Activated CD4-positive, alpha-beta T cell treated with anti-CD3 and anti-CD28 coated beads, Interleukin-2, amount 10 ng/mL, durations not matched to agents 24 days and 14 days (primary cell): Measurements from ENCODE around the gene UBXN6. TPM values are rescaled to one million over a fixed set of nuclear protein-coding genes. Genes with fewer than 3 reads are reported as not detected.
A peak's percentile ranks its signal among the peaks of the same experiment; 100 is the strongest.

Experiments used
- DNase-seq: peaks from one replicate; pipeline ENCODE4 v3.0.0; 2022
- H3K27ac Mint-ChIP-seq: one replicate; pipeline ENCODE4 v1.8.0; 2022; ENCODE audit warnings: mild to moderate bottlenecking, mixed read lengths
- H3K27me3 Mint-ChIP-seq: one replicate; pipeline ENCODE4 v1.8.0; 2022; ENCODE audit warnings: mixed read lengths
- H3K36me3 Mint-ChIP-seq: one replicate; pipeline ENCODE4 v1.8.0; 2022; ENCODE audit warnings: low read depth, mild to moderate bottlenecking, mixed read lengths
- H3K4me1 Mint-ChIP-seq: one replicate; pipeline ENCODE4 v1.8.0; 2021; ENCODE audit warnings: mixed read lengths
- H3K4me3 Mint-ChIP-seq: one replicate; pipeline ENCODE4 v1.8.0; 2022; ENCODE audit warnings: mild to moderate bottlenecking, moderate library complexity, mixed read lengths
- H3K9me3 Mint-ChIP-seq: one replicate; pipeline ENCODE4 v1.8.0; 2021; ENCODE audit warnings: mixed read lengths
- intact Hi-C: fragments of 100-400 bp; cut with micrococcal nuclease; formaldehyde crosslinking; loops from one replicate; pipeline ENCODE4 v1.15.1; 2023
- total RNA-seq: library from RNA; stranded (reverse); gene quantifications from 2 replicates; pipeline ENCODE4 v1.2.3, GENCODE V29; 2022

UBXN6 gene
- total RNA-seq, 1 donor from 2014 or later: 41.2 TPM

DNA sequence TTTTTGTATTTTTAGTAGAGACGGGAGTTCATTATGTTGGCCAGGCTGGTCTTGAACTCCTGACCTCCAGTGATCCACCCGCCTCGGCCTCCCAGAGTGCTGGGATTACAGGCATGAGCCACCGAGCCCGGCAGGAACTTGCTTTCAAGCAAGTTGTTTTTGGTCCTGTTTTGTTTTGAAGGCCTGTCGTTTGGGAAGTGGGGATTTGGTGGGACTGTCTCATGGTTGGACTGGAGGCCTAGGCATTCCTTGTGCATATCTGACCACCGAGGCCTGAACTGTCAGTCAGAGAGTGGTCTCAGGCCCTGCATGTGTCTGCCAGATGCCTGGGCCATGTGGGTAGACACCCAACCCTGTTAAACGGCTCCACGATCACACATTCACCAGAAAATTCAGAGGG, 26.3 kb downstream of the UBXN6 start:
- H3K36me3 Mint-ChIP-seq: peaks cover 48% of the 10 kb centered on the region
- intact Hi-C loops: no loop called here
- no peak overlapping the region for H3K27ac Mint-ChIP-seq
- no peak for DNase-seq
- H3K9me3 Mint-ChIP-seq: no peaks in the 10 kb centered on the region
- H3K27me3 Mint-ChIP-seq: no peaks in the 10 kb centered on the region
- no peak overlapping the region for H3K4me3 Mint-ChIP-seq
- no peaks in the 10 kb centered on the region for H3K4me1 Mint-ChIP-seq

DNA sequence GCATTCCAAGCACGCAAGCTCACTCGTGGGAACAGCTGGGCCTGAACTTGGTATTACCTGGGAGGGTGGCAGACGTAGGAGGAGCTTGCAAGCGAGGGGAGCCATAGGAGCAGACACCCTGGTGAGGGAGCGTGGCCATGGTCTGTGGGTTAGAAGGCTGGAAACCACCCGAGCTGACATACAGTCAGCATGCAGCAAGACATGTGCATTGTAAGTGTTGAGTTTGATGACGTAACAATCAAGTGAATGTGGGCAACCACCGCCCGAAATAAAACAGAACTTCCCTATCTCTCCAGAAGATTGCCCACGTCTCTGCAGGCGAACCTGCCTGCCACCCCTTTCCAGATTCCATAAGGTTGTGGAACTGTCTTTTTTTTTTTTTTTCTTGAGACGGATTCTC, 26.8 kb downstream of the UBXN6 start:
- H3K27me3 Mint-ChIP-seq: no peaks in the 10 kb centered on the region
- intact Hi-C loops: no loop called here
- H3K36me3 Mint-ChIP-seq: peaks cover 50% of the 10 kb centered on the region
- H3K27ac Mint-ChIP-seq: no peak overlapping the region
- DNase-seq: no peak
- H3K9me3 Mint-ChIP-seq: no peaks in the 10 kb centered on the region
- H3K4me1 Mint-ChIP-seq: no peaks in the 10 kb centered on the region
- no peak overlapping the region for H3K4me3 Mint-ChIP-seq

DNA sequence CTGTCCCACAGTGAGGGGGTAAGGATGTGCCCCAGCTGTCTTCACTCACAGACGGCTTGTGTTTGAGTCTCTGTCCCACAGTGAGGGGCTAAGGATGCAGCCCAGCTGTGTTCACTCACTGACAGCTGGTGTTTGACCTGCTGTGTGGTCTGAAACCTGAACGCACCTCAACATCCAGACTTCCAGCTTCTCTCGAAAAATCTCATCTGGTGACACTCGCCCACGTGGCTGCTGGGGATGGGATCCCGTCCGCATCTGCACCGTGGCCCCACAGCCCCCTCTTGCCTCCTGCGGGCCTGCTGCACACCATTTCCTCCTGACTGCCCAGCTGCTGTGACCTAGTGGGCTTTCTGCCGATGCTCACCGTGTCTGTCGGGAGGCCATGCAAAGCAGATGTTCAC, 27.8 kb downstream of the UBXN6 start:
- no peak overlapping the region for H3K4me3 Mint-ChIP-seq

DNA sequence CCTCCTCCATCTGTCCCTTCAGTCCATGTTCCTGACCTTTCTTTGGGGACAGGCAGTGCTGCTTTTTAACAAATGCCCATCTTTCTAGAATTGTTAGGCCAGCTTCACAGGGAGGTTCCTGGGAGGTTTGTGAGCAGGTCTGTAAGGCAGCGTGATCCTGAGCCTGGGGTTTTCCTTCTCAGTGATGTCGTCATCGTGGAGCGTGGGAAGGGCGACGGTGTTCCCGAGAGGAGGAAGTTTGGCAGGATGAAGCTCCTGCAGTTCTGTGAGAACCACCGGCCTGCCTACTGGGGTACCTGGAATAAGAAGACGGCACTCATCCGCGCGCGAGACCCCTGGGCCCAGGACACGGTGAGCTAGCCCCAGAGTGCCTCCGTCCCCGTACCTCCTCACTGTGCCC, 28.3 kb downstream of the UBXN6 start:
- Mint-ChIP-seq H3K9me3 (no peaks in the 10 kb centered on the region), H3K27me3 (no peaks in the 10 kb centered on the region), H3K36me3 (peaks cover 46% of the 10 kb centered on the region), H3K4me1 (no peaks in the 10 kb centered on the region), H3K27ac (no peak overlapping the region), H3K4me3 (no peak overlapping the region)
- intact Hi-C loops: no loop called here
- no peak for DNase-seq

More for the DNA sequence above, 27.8 kb downstream of the UBXN6 start:
- Mint-ChIP-seq H3K27ac (no peak overlapping the region), H3K36me3 (peaks cover 51% of the 10 kb centered on the region), H3K9me3 (no peaks in the 10 kb centered on the region), H3K27me3 (no peaks in the 10 kb centered on the region), H3K4me1 (no peaks in the 10 kb centered on the region)
- no peak for DNase-seq
- intact Hi-C loops: no loop called here

DNA sequence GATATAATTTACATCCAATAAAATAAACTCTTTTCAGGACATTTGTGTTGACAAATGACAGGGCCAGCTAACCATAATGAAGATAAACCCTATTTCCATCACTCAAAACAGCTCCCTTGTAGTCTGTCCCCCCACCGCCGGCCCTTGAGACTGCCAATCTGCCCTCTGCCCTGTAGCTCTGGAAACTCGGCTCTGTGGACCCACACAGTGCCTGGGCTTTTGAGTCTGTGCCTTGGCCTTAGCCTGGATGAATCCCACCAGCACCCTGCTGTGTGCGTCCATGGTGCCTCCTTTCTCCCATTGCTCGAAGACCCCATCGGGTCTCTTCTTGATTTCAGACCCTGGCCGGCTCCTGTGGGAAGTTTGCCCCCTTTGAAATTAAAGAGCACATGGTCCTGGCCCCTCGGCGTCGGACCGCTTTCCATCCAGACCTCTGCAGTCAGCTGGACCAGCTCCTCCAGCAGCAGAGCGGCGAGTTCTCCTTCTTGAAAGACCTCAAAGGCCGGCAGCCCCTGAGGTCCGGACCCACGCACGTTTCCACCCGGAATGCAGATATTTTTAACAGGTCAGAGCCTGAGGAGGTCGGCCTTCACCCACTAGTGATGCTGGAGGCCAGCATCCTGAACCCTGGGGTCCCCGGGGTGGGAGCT, 29.1 kb downstream of the UBXN6 start:
- Mint-ChIP-seq H3K27ac (no peak overlapping the region), H3K36me3 (peaks cover 48% of the 10 kb centered on the region), H3K4me3 (no peak overlapping the region)

DNA sequence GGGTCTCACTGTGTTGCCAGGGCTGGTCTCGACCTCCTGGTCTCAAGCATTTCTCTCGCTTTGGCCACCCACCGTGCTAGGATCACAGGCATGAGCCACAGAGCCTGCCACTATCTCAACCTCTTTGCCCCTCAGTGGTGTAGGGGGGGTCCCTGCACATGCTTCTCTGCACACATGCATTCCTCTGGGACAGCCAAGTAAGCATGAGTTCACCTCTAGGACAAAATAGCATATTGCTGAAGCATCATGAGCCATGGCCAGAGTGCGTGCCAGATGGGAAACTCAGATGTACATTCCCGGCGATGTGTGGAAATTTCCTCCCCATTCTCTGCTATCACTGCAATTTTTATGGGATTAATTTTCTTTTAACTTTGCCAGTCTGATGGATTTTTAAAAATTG, 32.1 kb downstream of the UBXN6 start:
- intact Hi-C loops: no loop called here

More for the DNA sequence above, 29.1 kb downstream of the UBXN6 start:
- intact Hi-C loops: no loop called here
- H3K4me1 Mint-ChIP-seq: peaks cover 3% of the 10 kb centered on the region
- H3K27me3 Mint-ChIP-seq: no peaks in the 10 kb centered on the region
- no peaks in the 10 kb centered on the region for H3K9me3 Mint-ChIP-seq
- no peak for DNase-seq

DNA sequence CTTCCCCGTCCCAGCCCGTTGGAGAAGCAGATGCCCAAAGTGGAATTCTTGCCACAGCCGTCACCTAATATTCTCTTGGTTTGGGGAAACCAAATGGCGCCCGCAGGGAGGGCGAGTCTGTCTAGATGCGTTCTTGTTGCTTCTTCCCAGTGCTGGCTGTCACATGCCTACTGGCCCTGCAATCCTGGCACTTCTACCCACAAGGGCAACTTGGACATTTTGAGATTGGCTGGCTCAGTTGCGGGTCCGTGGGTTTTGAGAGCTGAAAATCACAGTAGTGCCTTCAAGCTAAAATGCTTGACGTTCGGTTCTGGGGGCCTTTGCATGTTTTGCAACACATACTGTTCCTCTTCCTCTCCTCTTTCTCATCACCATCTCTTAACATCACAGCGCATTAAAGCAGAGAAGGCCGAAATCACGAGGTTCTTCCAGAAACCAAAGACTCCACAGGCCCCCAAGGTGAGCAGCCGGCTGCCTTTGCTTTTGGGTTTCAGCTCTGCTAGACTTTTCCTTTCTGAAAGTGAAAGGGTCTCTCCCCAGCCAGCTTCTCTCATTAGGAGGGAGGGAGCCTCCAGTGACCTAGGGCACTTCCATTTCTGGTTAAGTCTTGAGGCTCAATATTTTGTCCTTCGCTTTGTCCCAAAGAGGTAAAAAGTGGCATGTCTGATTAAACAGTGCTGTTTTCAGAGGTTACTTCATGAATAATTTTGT, 34.0 kb downstream of the UBXN6 start:
- peak overlapping the region; percentile 16 for H3K27ac Mint-ChIP-seq
- no peaks in the 10 kb centered on the region for H3K9me3 Mint-ChIP-seq
- no peak overlapping the region for H3K4me3 Mint-ChIP-seq
- H3K36me3 Mint-ChIP-seq: peaks cover 29% of the 10 kb centered on the region
- intact Hi-C loops: no loop called here
- peaks cover 3% of the 10 kb centered on the region for H3K4me1 Mint-ChIP-seq
- DNase-seq: no peak
- H3K27me3 Mint-ChIP-seq: no peaks in the 10 kb centered on the region

More for the DNA sequence above, 32.1 kb downstream of the UBXN6 start:
- Mint-ChIP-seq H3K36me3 (peaks cover 40% of the 10 kb centered on the region), H3K4me1 (peaks cover 3% of the 10 kb centered on the region), H3K27ac (no peak overlapping the region), H3K27me3 (no peaks in the 10 kb centered on the region), H3K9me3 (no peaks in the 10 kb centered on the region), H3K4me3 (no peak overlapping the region)
- DNase-seq: no peak

DNA sequence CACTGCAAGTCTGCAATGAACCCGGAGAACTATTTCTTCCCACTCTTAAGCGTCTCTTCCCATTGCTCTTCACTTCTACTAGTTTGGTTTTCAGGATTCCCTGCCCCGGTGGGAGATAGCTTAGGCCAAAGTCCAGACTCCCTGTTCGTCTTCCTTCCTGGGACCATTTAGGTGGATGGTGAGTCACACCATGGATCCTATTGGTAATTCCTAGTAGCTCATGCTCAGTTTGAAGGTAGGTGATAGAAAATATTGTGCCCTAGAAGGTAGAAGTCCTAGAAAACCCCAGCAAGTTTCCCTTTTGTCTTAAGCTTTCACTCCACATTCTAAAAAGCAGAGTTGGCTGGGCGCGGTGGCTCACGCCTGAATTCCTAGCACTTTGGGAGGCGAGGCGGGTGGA, 41.3 kb downstream of the UBXN6 start:
- Mint-ChIP-seq H3K27me3 (no peaks in the 10 kb centered on the region), H3K27ac (no peak overlapping the region), H3K4me3 (no peak overlapping the region), H3K36me3 (peaks cover 33% of the 10 kb centered on the region), H3K4me1 (peaks cover 3% of the 10 kb centered on the region), H3K9me3 (no peaks in the 10 kb centered on the region)
- DNase-seq: no peak
- intact Hi-C loops: no loop called here

DNA sequence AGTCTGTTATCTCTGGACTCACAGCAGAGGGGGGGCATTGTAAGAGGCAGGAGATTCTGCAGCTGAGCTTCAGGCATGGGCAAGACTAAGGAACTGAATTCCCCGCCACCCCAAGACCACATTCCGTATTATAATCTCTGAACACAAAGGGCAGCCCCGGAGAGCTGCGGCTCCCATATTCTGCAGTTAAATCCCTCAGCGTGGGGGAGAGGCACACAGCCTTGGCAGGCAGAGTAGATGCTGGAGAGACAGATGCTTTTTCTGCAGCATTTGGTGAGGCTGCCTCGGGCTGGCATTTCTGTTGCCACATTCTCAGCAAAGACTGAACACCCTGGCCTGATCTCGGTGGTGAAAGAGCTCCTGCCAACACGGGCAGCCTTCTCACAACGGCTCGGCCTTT, 42.2 kb downstream of the UBXN6 start:
- H3K4me1 Mint-ChIP-seq: peaks cover 3% of the 10 kb centered on the region
- H3K9me3 Mint-ChIP-seq: no peaks in the 10 kb centered on the region
- no peak overlapping the region for H3K4me3 Mint-ChIP-seq
- H3K36me3 Mint-ChIP-seq: peaks cover 33% of the 10 kb centered on the region
- H3K27me3 Mint-ChIP-seq: no peaks in the 10 kb centered on the region
- no peak overlapping the region for H3K27ac Mint-ChIP-seq
- intact Hi-C loops: no loop called here
- DNase-seq: no peak

DNA sequence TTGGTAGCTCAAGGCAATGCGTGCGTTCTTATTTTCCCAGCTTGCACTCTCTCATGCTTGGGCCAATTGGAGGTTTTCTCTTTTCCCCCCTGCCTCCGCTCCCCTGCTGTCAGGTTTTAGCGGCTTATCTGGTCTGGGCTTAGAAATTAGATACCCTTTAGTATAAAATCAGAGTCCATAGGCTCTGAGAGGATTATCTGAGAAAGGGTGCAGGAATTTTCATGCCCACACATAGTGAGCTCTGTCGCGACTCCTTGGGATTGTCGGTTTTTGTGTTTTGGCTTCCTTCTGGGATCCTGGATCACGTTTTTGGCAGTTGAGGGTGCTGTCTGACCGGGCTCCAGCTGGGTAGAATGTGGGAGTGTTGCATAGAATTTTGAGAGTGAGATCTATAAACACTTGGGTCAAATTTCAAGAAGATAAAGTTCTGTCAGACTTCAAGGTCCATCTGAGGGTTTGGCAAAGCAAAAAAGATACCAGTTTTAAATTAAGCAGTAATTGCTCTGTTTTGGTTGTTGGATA, 42.7 kb downstream of the UBXN6 start:
- no peak for DNase-seq
- no peaks in the 10 kb centered on the region for H3K27me3 Mint-ChIP-seq
- H3K9me3 Mint-ChIP-seq: no peaks in the 10 kb centered on the region
- intact Hi-C loops: no loop called here
- H3K36me3 Mint-ChIP-seq: peaks cover 34% of the 10 kb centered on the region
- no peak overlapping the region for H3K4me3 Mint-ChIP-seq
- no peak overlapping the region for H3K27ac Mint-ChIP-seq
- peaks cover 3% of the 10 kb centered on the region for H3K4me1 Mint-ChIP-seq

DNA sequence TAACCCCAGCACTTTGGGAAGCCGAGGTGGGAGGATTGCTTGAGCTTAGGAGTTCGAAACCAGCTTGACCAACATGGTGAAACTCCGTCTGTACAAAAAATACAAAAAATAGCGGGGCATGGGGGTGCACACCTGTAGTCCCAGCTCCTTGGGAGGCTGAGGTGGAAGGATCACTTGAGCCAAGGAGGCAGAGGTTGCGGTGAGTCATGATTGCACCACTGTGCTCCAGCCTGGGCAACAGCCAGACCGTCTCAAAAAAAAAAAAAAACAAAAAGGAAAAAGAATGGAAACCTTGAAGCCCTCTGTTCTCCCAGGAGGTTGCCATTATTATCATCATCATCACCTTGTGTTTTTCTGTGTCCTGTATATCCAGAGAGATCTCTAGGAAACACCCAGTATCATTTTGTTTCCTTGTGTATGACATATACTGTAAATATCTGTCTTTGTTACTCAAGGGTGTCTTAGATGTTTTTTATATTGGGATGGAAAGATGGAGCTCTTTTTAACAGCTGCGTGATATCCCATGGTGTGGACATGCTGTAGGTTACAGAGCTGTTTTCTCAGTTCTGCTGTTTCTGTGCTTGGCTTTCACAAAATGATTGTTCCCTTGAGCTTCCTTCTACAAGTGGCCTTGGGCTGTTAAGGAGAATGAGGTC, 43.3 kb downstream of the UBXN6 start:
- no peak for DNase-seq
- peaks cover 36% of the 10 kb centered on the region for H3K36me3 Mint-ChIP-seq

DNA sequence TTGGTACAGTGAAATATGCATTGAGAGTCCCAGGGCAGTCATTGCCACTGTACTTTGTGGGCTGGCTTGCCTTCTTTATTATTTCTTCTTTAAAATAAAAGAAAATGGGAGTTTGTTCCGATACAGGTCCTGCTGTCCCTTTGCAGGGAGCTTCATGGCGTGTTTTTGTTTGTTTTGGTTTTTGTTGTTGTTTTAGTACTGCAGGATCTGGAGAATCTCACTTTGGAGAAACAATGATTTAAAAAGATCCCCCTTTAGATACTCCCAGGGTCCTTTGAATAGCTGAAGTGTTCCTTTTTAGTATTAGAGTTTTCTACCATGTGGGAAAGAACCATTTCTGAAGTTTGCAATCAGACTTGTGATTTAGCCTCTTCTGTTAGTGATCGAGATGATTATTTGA, 44.0 kb downstream of the UBXN6 start:
- Mint-ChIP-seq H3K4me1 (peaks cover 3% of the 10 kb centered on the region), H3K36me3 (peaks cover 42% of the 10 kb centered on the region), H3K9me3 (no peaks in the 10 kb centered on the region), H3K4me3 (no peak overlapping the region), H3K27ac (no peak overlapping the region), H3K27me3 (no peaks in the 10 kb centered on the region)
- DNase-seq: no peak
- intact Hi-C loops: no loop called here

More for the DNA sequence above, 43.3 kb downstream of the UBXN6 start:
- no peak overlapping the region for H3K27ac Mint-ChIP-seq
- no peaks in the 10 kb centered on the region for H3K9me3 Mint-ChIP-seq
- no peaks in the 10 kb centered on the region for H3K27me3 Mint-ChIP-seq
- H3K4me3 Mint-ChIP-seq: no peak overlapping the region
- peaks cover 3% of the 10 kb centered on the region for H3K4me1 Mint-ChIP-seq
- intact Hi-C loops: no loop called here

DNA sequence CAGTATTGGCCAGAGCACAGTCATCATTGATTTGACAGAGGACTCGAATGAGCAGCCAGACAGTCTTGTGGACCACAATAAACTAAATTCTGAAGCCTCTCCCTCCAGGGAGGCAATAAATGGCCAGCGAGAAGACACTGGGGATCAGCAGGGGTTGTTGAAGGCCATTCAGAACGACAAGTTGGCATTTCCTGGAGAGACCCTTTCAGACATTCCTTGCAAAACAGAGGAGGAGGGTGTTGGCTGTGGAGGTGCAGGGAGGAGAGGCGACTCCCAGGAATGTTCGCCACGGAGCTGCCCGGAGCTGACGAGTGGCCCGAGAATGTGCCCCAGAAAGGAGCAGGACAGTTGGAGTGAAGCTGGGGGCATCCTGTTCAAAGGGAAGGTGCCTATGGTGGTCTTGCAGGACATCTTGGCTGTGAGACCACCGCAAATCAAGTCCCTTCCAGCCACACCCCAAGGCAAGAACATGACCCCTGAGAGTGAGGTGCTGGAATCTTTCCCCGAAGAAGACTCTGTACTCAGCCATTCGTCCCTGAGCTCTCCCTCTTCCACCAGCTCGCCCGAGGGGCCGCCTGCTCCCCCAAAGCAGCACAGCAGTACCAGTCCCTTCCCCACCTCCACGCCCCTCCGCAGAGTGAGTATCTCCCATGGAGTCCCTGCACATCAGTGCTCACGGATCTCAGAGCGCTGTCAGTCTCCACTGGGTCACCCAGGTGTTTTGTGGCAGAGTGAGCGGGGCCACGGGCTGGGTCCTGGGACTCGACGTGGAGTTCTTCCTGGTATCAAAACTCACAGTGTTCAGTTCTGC, 48.3 kb downstream of the UBXN6 start:
- H3K27ac Mint-ChIP-seq: no peak overlapping the region
- H3K36me3 Mint-ChIP-seq: peaks cover 50% of the 10 kb centered on the region

More for the DNA sequence above, 48.3 kb downstream of the UBXN6 start:
- Mint-ChIP-seq H3K27me3 (no peaks in the 10 kb centered on the region), H3K4me3 (no peak overlapping the region), H3K9me3 (no peaks in the 10 kb centered on the region), H3K4me1 (peaks cover 12% of the 10 kb centered on the region)
- no peak for DNase-seq
- intact Hi-C loops: no loop called here
